Central memory CD8-positive, alpha-beta T cell (primary cell): Measurements from ENCODE around the gene IKBIP.
"Not testable (repeated sequence)": the region's sequence is repeated elsewhere in the genome, so short reads cannot be mapped to it uniquely, and the experiment has no call there.

ENCODE experiments used
- ATAC-seq: fragments of 150-1000 bp; cut with Tn5 transposase; replicated peaks from 2 replicates; pipeline ENCODE4 v1.10.0; 2022; ENCODE audit warnings: mild to moderate bottlenecking, moderate FRiP score, moderate number of reproducible peaks; ENCODE audit not compliant: poor library complexity, severe bottlenecking; ENCODE audit errors: extremely low read depth
- DNase-seq, 2 donors: peaks; one replicate each; pipeline ENCODE4 v3.0.0; 2021; ENCODE audit warnings: low spot score in 2 of 2
- H3K27ac Mint-ChIP-seq: one replicate; pipeline ENCODE4 v1.8.0; 2022; ENCODE audit warnings: low read depth, mild to moderate bottlenecking, moderate library complexity, mixed read lengths
- H3K27me3 Mint-ChIP-seq: one replicate; pipeline ENCODE4 v1.8.0; 2022; ENCODE audit warnings: mixed read lengths
- H3K36me3 Mint-ChIP-seq: one replicate; pipeline ENCODE4 v1.8.0; 2022; ENCODE audit warnings: mild to moderate bottlenecking, moderate library complexity, mixed read lengths; ENCODE audit not compliant: insufficient read depth
- H3K4me1 Mint-ChIP-seq: one replicate; pipeline ENCODE4 v1.8.0; 2022; ENCODE audit warnings: mixed read lengths
- H3K4me3 Mint-ChIP-seq: one replicate; pipeline ENCODE4 v1.8.0; 2022; ENCODE audit warnings: mild to moderate bottlenecking, moderate library complexity, mixed read lengths
- H3K9me3 Mint-ChIP-seq: one replicate; pipeline ENCODE4 v1.8.0; 2022; ENCODE audit warnings: mixed read lengths

Gene IKBIP

DNA sequence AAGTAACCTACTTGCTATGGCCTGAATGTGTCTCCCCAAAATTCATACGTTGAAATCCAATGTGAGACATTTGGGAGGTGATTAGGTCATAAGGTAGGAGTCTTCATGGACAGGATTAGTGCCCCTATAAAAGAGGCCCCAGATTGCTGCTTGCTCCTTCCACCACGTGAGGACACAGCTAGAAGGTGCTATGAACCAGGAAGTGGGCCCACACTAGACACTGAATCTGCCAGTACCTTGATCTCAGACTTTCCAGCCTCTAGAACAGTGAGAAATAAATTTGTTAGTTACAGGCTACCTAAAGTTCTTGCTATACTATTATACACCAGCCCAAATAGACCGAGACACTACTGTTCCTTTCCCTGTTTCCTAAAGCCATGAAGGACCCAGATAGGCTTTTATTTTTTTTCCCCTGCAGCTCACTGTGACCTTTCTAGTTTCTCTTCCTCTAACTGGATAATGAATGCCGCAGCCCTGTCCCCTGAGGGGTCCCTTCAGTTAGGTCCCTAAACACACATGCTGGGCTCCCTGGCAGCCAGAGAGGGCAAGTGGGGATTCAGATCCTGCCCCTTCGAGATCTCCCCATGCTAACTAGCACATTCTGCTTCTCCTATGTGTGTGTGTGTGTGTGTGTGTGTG is 31.8 kb downstream of the IKBIP start:
- Mint-ChIP-seq H3K27me3 (no peaks in the 10 kb centered on the region), H3K9me3 (no peaks in the 10 kb centered on the region), H3K27ac (peak overlapping the region; percentile 77), H3K4me1 (peaks cover 7% of the 10 kb centered on the region), H3K4me3 (no peak overlapping the region), H3K36me3 (peaks cover 4% of the 10 kb centered on the region)
- no peak for DNase-seq
- no peak for ATAC-seq

DNA sequence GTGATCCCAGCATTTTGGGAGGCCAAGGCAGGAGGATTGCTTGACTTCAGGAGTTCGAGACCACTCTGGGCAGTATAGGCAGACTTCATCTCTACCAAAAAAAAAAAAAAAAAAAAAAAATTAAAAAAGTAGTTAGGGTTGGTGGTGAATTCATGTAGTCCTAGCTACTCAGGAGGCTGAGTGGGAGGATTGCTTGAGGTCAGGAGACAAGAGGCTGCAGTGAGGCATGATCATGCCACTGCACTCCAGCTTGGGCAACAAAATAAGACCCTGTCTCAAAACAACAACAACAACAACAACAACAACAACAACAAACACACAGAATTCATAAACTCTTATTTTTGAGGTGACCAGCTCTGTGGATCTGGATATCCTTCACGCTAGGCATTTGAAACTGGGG is 34.0 kb downstream of the IKBIP start:
- ATAC-seq (no peak), DNase-seq (no peak)
- Mint-ChIP-seq H3K36me3 (peaks cover 2% of the 10 kb centered on the region), H3K27ac (no peak overlapping the region), H3K27me3 (no peaks in the 10 kb centered on the region), H3K9me3 (no peaks in the 10 kb centered on the region), H3K4me3 (no peak overlapping the region), H3K4me1 (peaks cover 7% of the 10 kb centered on the region)

DNA sequence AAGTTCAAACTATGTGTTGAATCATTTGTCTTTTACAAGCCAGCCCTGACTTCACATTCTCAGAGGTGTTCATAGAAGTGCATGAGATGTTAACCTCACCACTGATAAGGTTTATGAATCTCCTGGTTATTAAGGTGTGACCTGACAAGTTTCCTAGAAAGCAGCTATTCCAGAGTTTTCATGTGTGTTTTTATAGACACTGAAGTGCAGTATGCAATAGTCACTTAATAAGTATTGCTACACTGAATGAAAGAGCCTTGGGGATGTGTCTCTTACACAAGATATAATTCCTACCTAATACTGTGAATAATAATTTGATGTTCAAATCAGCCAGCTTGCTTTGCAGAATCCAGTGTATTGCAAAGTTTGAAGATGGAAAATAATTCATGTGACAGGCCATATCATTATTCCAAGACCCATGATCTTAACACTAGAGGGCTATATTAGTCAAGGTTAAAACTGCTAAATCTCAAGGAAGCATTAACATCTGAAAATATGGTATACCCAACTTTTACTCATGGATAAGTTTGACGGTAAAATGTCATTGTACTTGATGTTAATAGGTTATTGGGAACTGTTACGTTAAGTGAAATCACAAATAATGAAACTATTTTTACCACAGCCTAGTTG is 38.1 kb downstream of the IKBIP start:
- no peaks in the 10 kb centered on the region for H3K9me3 Mint-ChIP-seq
- H3K4me1 Mint-ChIP-seq = no peaks in the 10 kb centered on the region
- H3K27ac Mint-ChIP-seq = no peak overlapping the region
- H3K36me3 Mint-ChIP-seq = peaks cover 22% of the 10 kb centered on the region
- no peaks in the 10 kb centered on the region for H3K27me3 Mint-ChIP-seq
- ATAC-seq = no peak
- no peak for DNase-seq
- no peak overlapping the region for H3K4me3 Mint-ChIP-seq

DNA sequence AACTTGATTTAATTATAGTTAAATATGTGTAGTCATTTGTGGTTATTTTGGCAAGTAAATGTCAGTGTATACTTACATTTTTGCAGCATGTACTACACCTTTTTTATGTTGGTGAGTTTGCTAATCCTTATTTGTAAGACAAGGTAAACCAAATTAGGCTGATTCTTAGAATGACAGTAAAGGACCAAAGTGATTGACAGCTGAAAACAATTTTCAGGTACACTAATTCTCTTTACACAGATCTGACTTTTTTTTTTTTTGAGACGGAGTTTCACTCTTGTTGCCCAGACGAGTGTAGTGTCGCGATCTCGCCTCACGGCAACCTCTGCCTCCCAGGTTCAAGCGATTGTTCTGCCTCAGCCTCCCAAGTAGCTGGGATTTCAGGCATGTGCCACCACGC is 42.7 kb downstream of the IKBIP start:
- Mint-ChIP-seq H3K4me3 (no peak overlapping the region), H3K9me3 (no peaks in the 10 kb centered on the region), H3K27me3 (no peaks in the 10 kb centered on the region), H3K36me3 (peaks cover 65% of the 10 kb centered on the region), H3K4me1 (no peaks in the 10 kb centered on the region), H3K27ac (no peak overlapping the region)
- DNase-seq = no peak
- ATAC-seq = no peak

DNA sequence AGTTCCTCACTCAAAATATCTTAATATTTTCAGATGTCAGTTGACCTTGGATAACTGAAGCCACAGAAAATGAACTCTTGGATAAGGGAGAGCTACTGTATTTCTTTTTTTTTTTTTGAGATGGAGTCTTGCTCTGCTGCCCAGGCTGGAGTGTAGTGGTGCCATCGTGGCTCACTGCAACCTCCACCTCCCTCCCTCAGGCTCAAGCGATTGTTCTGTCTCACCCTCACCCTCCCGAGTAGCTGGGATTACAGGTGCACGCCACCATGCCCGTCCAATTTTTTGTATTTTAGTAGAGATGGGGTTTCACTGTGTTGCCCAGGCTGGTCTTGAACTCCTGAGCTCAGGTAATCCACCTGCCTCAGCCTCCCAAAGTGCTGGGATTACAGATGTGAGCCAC is 47.3 kb downstream of the IKBIP start:
- H3K4me3 Mint-ChIP-seq, DNase-seq, H3K27me3 Mint-ChIP-seq, H3K27ac Mint-ChIP-seq, ATAC-seq, H3K9me3 Mint-ChIP-seq: not testable (repeated sequence)
- Mint-ChIP-seq H3K4me1 (peaks cover 32% of the 10 kb centered on the region), H3K36me3 (peaks cover 79% of the 10 kb centered on the region)

DNA sequence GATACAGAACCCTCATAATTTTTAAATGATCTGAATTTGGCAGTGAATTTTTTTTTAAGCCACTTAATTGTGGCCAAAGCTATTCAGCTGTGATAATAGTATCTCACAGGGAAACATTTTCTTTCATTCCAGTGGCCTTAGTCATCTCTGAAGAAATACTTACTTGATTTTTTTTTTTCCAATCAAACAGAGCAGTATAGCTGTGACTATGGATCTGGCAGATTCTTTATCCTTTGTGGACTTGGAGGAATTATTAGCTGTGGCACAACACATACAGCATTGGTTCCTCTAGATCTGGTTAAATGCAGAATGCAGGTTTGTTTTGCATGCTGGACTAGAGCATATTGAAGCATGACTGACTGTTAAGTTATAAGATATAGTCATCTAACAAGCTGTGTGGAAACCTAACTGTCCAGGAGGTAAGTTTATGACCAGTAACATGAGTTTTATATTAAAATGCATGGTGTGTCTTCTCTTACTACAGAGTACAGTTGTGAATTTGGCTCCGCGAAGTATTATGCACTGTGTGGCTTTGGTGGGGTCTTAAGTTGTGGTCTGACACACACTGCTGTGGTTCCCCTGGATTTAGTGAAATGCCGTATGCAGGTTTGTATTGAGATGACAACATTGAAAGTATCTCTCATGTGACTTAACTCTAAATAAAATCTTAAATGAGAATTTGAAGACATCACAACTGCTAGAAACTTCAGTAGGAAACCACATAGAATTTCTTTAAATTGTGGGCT is 49.2 kb downstream of the IKBIP start:
- H3K4me3 Mint-ChIP-seq = peak overlapping the region; percentile 97
- H3K9me3 Mint-ChIP-seq = no peaks in the 10 kb centered on the region
- H3K4me1 Mint-ChIP-seq = peaks cover 32% of the 10 kb centered on the region
- no peaks in the 10 kb centered on the region for H3K27me3 Mint-ChIP-seq
- H3K27ac Mint-ChIP-seq = peak overlapping the region; percentile 99
- peaks cover 62% of the 10 kb centered on the region for H3K36me3 Mint-ChIP-seq
- ATAC-seq (no peak), DNase-seq (no peak)

DNA sequence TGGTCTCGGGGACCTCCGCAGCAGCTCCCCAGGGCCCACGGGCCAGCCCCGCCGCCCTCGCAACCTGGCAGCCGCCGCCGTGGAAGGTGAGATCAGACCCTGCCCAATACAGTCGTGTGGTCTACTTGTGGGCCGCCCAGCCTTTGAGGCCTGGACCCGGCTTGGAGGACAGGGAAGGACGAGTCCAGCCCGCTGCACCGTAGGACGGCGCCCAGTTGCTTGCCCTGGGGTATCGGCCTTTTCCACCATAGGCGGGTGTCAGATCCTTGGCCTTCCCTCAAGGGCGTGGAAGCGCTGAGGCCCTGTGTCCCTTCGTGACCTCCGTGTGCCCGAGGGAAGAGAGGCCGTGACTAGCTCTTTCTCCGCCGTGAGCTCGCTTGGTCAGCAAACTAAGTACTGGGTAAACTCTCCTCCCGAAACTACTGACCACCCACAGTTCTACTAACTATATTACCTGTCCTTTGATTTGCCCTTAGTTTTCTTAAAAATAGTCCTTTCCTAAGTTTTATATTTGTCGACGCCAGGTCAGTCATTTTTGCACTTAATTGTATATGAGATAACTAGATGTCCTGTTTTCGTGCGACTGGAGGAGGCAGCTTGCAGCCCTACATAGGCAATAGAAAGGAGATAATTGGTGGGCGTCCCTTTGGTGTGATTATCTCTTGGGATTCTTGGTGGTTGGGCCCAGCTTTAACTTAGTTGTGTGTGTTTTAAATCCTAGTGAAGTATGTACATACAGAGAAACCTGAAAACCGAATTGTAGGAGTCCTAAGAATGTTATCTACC is 50.3 kb downstream of the IKBIP start:
- Mint-ChIP-seq H3K27ac (peak overlapping the region; percentile 99), H3K27me3 (no peaks in the 10 kb centered on the region), H3K4me1 (peaks cover 32% of the 10 kb centered on the region), H3K36me3 (peaks cover 51% of the 10 kb centered on the region), H3K9me3 (no peaks in the 10 kb centered on the region), H3K4me3 (peak overlapping the region; percentile 97)
- DNase-seq (no peak), ATAC-seq (peak; percentile 4)

DNA sequence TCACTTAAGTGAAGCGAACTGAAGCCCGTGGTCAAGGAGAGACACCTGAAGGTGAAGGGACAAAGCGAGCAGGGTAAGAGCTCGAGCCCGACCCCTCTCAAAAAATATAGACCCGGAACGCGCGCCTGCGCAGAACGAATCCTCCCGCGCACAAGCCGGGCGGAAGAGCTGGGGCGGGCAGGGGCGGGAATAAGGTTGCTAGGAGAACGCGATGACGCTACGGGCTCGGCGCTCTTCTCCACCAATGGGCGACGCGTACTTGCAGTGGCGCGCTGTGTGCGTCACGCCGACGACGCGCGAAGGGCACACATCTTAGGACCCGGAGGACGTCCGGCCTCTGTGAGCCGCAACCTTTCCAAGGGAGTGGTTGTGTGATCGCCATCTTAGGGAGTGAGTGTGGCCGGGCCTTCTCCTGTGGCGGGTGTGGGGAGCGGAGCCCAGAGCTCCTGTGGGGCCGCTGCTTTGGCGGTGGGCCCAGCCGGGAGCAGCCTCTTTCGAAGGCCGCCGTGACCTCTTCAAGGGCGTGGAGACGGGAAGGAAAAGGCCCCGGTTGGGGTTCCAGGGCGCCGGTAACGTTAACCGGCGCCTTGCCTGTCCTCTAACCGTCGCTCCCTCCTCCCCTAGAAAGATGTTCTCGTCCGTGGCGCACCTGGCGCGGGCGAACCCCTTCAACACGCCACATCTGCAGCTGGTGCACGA is 51.1 kb downstream of the IKBIP start, which contains the start of gene SLC25A3:
TSS of gene SLC25A3 (plus strand) at position 336 of the 699 bp plus-strand sequence. CDS start at position 629, 293 bp downstream.
- no peaks in the 10 kb centered on the region for H3K9me3 Mint-ChIP-seq
- peak within 1 kb of the TSS; percentile 97 for H3K4me3 Mint-ChIP-seq
- peak; percentile 98 for ATAC-seq

DNA sequence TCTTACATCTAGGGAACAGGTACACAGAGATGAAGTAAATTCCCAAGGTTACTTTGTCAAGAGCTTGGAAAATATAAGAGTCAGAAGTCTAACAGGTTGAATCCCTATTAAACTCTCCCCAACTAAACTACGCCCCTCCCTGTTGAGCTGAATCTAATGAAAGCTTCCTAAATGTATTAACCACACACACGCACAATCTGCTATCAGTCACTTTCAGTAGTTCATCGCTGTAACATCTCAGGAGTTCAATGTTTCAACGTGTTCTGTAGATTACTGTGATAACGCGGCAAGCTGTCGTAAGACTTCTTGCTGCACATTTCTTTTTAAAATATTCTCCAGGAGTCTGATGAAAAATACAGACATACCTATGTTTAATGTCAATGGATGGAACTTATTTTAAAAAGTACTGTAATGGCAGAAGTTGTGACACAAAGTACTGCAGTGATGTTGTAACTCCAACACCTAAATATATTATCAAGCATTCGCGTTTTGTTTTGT is 51.7 kb downstream of the IKBIP start:
- H3K36me3 Mint-ChIP-seq = peaks cover 37% of the 10 kb centered on the region
- H3K27ac Mint-ChIP-seq = peak overlapping the region; percentile 99
- ATAC-seq = peak; percentile 8
- peak in 1 of 2 donors; percentile 18 for DNase-seq
- H3K4me1 Mint-ChIP-seq = peaks cover 32% of the 10 kb centered on the region
- no peaks in the 10 kb centered on the region for H3K9me3 Mint-ChIP-seq
- no peaks in the 10 kb centered on the region for H3K27me3 Mint-ChIP-seq
- peak overlapping the region; percentile 97 for H3K4me3 Mint-ChIP-seq

More for the DNA sequence above, 51.1 kb downstream of the IKBIP start, which contains the start of gene SLC25A3:
- Mint-ChIP-seq H3K4me1 (peaks cover 32% of the 10 kb centered on the region), H3K27ac (peak within 1 kb of the TSS; percentile 99), H3K36me3 (peaks cover 43% of the 10 kb centered on the region), H3K27me3 (no peaks in the 10 kb centered on the region)
- peak; percentile 80 to 90 for DNase-seq

DNA sequence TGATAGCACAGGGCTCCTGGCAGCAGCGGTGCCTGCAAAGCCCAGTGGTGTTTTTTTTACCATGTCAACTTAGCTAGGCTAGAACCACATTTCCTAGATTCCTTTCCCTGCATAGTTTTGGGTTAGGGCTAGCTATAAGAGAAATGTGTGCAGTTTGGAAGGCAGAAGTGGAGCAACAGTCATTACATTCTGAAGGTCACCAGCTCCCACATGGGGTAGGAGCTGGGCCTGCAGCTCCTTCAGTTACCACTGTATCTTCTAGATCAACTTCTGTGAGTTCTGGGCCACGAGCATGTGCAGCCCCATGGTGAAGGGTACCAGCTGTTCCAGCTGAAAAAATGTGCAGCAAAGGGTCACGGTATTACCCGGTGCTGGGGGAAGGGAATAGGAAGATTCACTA is 53.4 kb downstream of the IKBIP start:
- Mint-ChIP-seq H3K9me3 (no peaks in the 10 kb centered on the region), H3K27me3 (no peaks in the 10 kb centered on the region), H3K27ac (no peak overlapping the region), H3K36me3 (peaks cover 23% of the 10 kb centered on the region), H3K4me1 (peaks cover 31% of the 10 kb centered on the region), H3K4me3 (peak overlapping the region; percentile 40)
- no peak for DNase-seq
- no peak for ATAC-seq

DNA sequence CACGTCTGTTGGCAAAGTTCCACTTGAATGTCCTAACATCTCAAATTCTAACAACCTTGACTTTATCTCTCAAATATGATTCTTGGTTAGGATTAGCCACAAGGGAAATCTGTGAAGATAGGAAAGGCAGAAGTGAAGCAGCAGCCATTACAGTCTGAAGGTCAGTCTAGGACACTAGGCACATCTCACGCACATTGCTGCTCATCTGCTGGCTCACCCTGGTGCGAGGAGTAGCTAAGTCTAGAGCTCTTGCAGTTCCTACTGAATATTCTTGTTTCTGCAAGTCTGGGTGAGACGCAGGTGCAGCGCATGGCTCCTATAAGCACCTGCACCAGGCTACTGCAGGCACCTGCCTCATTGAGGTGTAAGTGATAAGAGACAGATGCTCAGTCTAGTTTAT is 57.5 kb downstream of the IKBIP start:
- Mint-ChIP-seq H3K36me3 (no peaks in the 10 kb centered on the region), H3K4me1 (no peaks in the 10 kb centered on the region), H3K9me3 (no peaks in the 10 kb centered on the region), H3K27ac (no peak overlapping the region), H3K27me3 (no peaks in the 10 kb centered on the region), H3K4me3 (no peak overlapping the region)
- ATAC-seq (no peak), DNase-seq (no peak)

DNA sequence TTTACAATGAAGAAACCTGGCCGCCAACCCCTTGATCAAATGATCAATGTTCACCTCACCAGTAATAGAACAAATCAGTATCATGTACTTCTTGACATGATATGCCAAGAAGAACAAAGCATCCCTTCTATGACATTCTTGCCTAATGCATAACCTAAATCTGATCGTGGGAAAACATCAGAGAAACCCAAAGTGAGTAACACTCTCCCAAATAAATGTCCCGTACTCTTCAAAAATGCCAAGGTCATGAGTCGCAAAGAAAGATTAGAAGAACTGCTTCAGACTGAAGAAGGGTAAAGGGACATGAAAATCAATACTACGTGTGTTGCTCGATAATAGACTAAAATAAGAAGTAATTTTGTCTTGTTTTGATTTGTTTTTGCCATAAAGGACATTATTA is 62.5 kb downstream of the IKBIP start:
- ATAC-seq (no peak), DNase-seq (no peak)
- no peaks in the 10 kb centered on the region for H3K9me3 Mint-ChIP-seq
- H3K4me1 Mint-ChIP-seq = no peaks in the 10 kb centered on the region
- H3K27ac Mint-ChIP-seq = no peak overlapping the region
- no peaks in the 10 kb centered on the region for H3K36me3 Mint-ChIP-seq
- no peaks in the 10 kb centered on the region for H3K27me3 Mint-ChIP-seq
- H3K4me3 Mint-ChIP-seq = no peak overlapping the region
